ENCODE measurements around the gene PTS. TPM values are rescaled to one million over a fixed set of nuclear protein-coding genes. Genes with fewer than 3 reads are reported as not detected.

PTS gene
- total and polyA plus RNA-seq, 9 of the 15 experiments (the other 6 are each of a cell fraction or from before 2014, with no cell fraction given), result 27.1 to 72.7 (median 41.1) TPM

DNA sequence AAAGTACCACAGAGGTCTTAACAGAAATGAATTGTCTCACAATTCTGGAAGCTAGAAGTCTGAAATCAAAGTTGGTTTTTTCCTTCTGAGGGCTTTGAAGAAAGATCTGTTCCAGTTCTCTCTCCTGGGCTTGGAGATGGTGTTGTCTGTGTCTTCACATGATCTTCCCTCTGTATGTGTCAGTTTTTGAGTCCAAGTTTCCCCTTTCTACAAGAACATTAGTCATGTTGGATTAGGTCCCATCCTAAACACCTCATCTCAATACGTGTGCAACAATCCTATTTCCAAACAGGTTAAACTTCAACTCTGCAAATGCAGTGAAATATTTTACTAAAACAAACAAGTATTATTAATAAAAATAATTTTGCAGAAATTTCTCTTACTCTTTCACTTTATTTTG lies 3.1 kb upstream of the PTS start:
- Histone ChIP-seq H3K9me1 (ENCODE audit: control insufficient read depth, insufficient read depth, low read length) (no peaks in the 10 kb centered on the region), H3K4me1 (replicated peaks in 1 of 2; ENCODE audit: control insufficient read depth in 2 of 2, insufficient read depth in 2 of 2, low read length in 2 of 2) (peaks cover 5 to 8% of the 10 kb centered on the region in 2 experiments; a peak in 3 of 5 replicates), H3K9me3 (replicated peaks; ENCODE audit: control insufficient read depth, insufficient read depth, low read depth, low read length) (no peaks in the 10 kb centered on the region), H3K36me3 (ENCODE audit: control insufficient read depth, insufficient read depth, low read length) (peaks cover 3% of the 10 kb centered on the region; the same call in 1 of the 3 replicates), H4K20me1 (replicated peaks; ENCODE audit: control insufficient read depth, insufficient read depth, low read length) (no peaks in the 10 kb centered on the region), H3K79me2 (ENCODE audit: control insufficient read depth, insufficient read depth, low read length) (peaks cover 20% of the 10 kb centered on the region), H3K27ac (ENCODE audit: extremely low read depth, low read depth, low read length) (no peak overlapping the region), H3K27me3 (ENCODE audit: control insufficient read depth in 2 of 2, insufficient read depth in 2 of 2, low read length in 2 of 2) (no peaks in the 10 kb centered on the region), H3K9ac (ENCODE audit: insufficient read depth in 1 of 2, low read depth in 2 of 2, low read length in 2 of 2) (no peak overlapping the region), H2AFZ (ENCODE audit: low read depth, low read length) (no peak overlapping the region), H3K4me3 (no peak overlapping the region), H3K4me2 (ENCODE audit: insufficient read depth, low read length) (no peak overlapping the region)
- ATAC-seq, result no peak
- no TSS peak for BruUV-seq (replicated peaks)
- in situ Hi-C loops (cut with MboI), result loop anchor here (5.0 to 10.0 kb wide), 3 partner anchors 59 to 618 kb away; partner anchors contain the start of gene SIK2
- no peak for TF ChIP-seq MAFK (IDR thresholded peaks at IDR 0.05; ENCODE audit: low read length)
- TF ChIP-seq ARNT (IDR thresholded peaks at IDR 0.05), result no peak
- TF ChIP-seq, protein P1, sequence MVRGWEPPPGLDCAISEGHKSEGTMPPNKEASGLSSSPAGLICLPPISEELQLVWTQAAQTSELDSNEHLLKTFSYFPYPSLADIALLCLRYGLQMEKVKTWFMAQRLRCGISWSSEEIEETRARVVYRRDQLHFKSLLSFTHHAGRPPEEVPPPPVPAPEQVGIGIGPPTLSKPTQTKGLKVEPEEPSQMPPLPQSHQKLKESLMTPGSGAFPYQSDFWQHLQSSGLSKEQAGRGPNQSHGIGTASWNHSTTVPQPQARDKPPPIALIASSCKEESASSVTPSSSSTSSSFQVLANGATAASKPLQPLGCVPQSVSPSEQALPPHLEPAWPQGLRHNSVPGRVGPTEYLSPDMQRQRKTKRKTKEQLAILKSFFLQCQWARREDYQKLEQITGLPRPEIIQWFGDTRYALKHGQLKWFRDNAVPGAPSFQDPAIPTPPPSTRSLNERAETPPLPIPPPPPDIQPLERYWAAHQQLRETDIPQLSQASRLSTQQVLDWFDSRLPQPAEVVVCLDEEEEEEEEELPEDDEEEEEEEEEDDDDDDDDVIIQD (CRISPR knock-in tag; IDR thresholded peaks at IDR 0.05), result no peak
- no peak for TF ChIP-seq RBM34 (IDR thresholded peaks at IDR 0.05; ENCODE audit: borderline replicate concordance, insufficient read depth, low read length)
- no peak for TF ChIP-seq IRF2 (CRISPR knock-in tag; IDR thresholded peaks at IDR 0.05)
- TF ChIP-seq, protein P2, sequence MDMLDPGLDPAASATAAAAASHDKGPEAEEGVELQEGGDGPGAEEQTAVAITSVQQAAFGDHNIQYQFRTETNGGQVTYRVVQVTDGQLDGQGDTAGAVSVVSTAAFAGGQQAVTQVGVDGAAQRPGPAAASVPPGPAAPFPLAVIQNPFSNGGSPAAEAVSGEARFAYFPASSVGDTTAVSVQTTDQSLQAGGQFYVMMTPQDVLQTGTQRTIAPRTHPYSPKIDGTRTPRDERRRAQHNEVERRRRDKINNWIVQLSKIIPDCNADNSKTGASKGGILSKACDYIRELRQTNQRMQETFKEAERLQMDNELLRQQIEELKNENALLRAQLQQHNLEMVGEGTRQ (CRISPR knock-in tag; IDR thresholded peaks at IDR 0.05), result no peak
- no peak for TF ChIP-seq EZH2 (IDR thresholded peaks at IDR 0.05; ENCODE audit: borderline replicate concordance, low read depth, low read length)
- no peak for TF ChIP-seq SPI1 (IDR thresholded peaks at IDR 0.05; ENCODE audit: borderline replicate concordance, low read depth, low read length)
- TF ChIP-seq SREBF1 (IDR thresholded peaks at IDR 0.05; ENCODE audit: borderline replicate concordance, low read depth, low read length), result no peak
- TF ChIP-seq, protein P3, sequence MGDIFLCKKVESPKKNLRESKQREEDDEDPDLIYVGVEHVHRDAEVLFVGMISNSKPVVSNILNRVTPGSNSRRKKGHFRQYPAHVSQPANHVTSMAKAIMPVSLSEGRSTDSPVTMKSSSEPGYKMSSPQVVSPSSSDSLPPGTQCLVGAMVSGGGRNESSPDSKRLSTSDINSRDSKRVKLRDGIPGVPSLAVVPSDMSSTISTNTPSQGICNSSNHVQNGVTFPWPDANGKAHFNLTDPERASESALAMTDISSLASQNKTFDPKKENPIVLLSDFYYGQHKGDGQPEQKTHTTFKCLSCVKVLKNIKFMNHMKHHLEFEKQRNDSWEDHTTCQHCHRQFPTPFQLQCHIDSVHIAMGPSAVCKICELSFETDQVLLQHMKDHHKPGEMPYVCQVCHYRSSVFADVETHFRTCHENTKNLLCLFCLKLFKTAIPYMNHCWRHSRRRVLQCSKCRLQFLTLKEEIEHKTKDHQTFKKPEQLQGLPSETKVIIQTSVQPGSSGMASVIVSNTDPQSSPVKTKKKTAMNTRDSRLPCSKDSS (IDR thresholded peaks at IDR 0.05; ENCODE audit: low read depth, partially characterized antibody), result no peak
- no peak for TF ChIP-seq ZNF551 (CRISPR knock-in tag; IDR thresholded peaks at IDR 0.05)
- no peak for TF ChIP-seq GTF2A2 (tag; IDR thresholded peaks at IDR 0.05)
- TF ChIP-seq ZC3H11A (IDR thresholded peaks at IDR 0.05; ENCODE audit: low read depth, low read length), result no peak
- TF ChIP-seq MEIS2 (IDR thresholded peaks at IDR 0.05; ENCODE audit: partially characterized antibody), result no peak
- TF ChIP-seq KHSRP (IDR thresholded peaks at IDR 0.05), result no peak
- no peak for TF ChIP-seq FOXA3 (CRISPR knock-in tag; conservative IDR thresholded peaks at IDR 0.05 in 1 of 2, IDR thresholded peaks at IDR 0.05 in 1 of 2)
- no peak for TF ChIP-seq MYC (IDR thresholded peaks at IDR 0.05; ENCODE audit: low read depth, low read length)
- no peak for TF ChIP-seq MYC (CRISPR knock-in tag; IDR thresholded peaks at IDR 0.05; ENCODE audit: borderline replicate concordance, low read depth)
- TF ChIP-seq GTF2E2 (tag; IDR thresholded peaks at IDR 0.05), result no peak
- CTCF ChIA-PET (ENCODE audit: low intra/inter-chr PET ratio), result interaction anchor here (1.1 to 1.4 kb wide), 2 partner anchors 56 to 58 kb away, joined by 5 to 7 read pairs; no protein-coding TSS in a partner anchor
- intact Hi-C loops (cut with micrococcal nuclease), result loop anchor here (5.0 kb wide), 1 partner anchor 1064 kb away; no protein-coding TSS in a partner anchor
- WGBS (ENCODE audit: insufficient coverage, low coverage, missing lambda C conversion rate), result 24% methylated on average over 1 of the region's 1 CpG
- POLR2A ChIA-PET, result interaction anchor here (0.8 kb wide), 1 partner anchor 48 kb away, joined by 3 read pairs; no protein-coding TSS in a partner anchor
- DNase-seq (ENCODE audit: extremely low read depth in 1 of 4, low spot score in 3 of 4), result no peak
- no peak for FAIRE-seq

Data from K562 (cell line).